Liver (tissue), 9 donors: Measurements from ENCODE around the gene ENOX1. TPM values are rescaled to one million over a fixed set of nuclear protein-coding genes. Genes with fewer than 3 reads are reported as not detected.

Experiments
- DNase-seq: peaks from one replicate; pipeline ENCODE4 v3.0.0-alpha.2; 2017; ENCODE audit warnings: low spot score
- H3K27ac ChIP-seq, 2 donors: one replicate each; pipeline ENCODE4 v1.7.0; 2013; ENCODE audit warnings: inconsistent platforms in 2 of 2, low read length in 2 of 2, control low read depth in 1 of 2, low read depth in 1 of 2, mild to moderate bottlenecking in 1 of 2
- H3K27me3 ChIP-seq, 4 donors: one replicate each; pipeline versions ENCODE4 v1.6.1 to v1.7.0; 2013; ENCODE audit warnings: low read length in 3 of 4, inconsistent platforms in 1 of 4, mild to moderate bottlenecking in 1 of 4, moderate library complexity in 1 of 4; ENCODE audit not compliant: control insufficient read depth in 4 of 4, insufficient read depth in 4 of 4
- H3K36me3 ChIP-seq, 4 donors: one replicate each; pipeline versions ENCODE4 v1.6.1 to v1.7.0; 2013; ENCODE audit warnings: low read length in 3 of 4, mild to moderate bottlenecking in 3 of 4, low read depth in 1 of 4, moderate library complexity in 1 of 4; ENCODE audit not compliant: control insufficient read depth in 4 of 4, insufficient read depth in 3 of 4
- H3K4me1 ChIP-seq, 4 donors: one replicate each; pipeline versions ENCODE4 v1.6.1 to v1.7.0; 2013; ENCODE audit warnings: low read length in 3 of 4, mild to moderate bottlenecking in 3 of 4, moderate library complexity in 1 of 4; ENCODE audit not compliant: control insufficient read depth in 4 of 4, insufficient read depth in 4 of 4
- H3K4me3 ChIP-seq, 3 donors: one replicate each; pipeline versions ENCODE4 v1.6.1 to v1.7.0; 2013; ENCODE audit warnings: low read length in 3 of 3, control low read depth in 1 of 3, low read depth in 1 of 3, mild to moderate bottlenecking in 1 of 3
- H3K9ac ChIP-seq, 2 donors: one replicate each; pipeline ENCODE4 v1.7.0; 2013; ENCODE audit warnings: low read length in 2 of 2, mild to moderate bottlenecking in 2 of 2, moderate library complexity in 2 of 2, control low read depth in 1 of 2, low read depth in 1 of 2
- H3K9me3 ChIP-seq, 4 donors: one replicate each; pipeline versions ENCODE4 v1.6.1 to v1.7.0; 2013; ENCODE audit warnings: low read length in 3 of 4; ENCODE audit not compliant: control insufficient read depth in 4 of 4
- EGR1 ChIP-seq, 2 donors: IDR thresholded peaks; 2 replicates each; pipeline ENCODE4 v1.6.1; 2016 to 2018; ENCODE audit warnings: antibody characterized with exemption in 2 of 2, low read depth in 2 of 2
- FOXA1 ChIP-seq: IDR thresholded peaks from 2 replicates; pipeline ENCODE4 v1.6.1; 2016; ENCODE audit warnings: antibody characterized with exemption
- FOXA2 ChIP-seq: IDR thresholded peaks from 2 replicates; pipeline ENCODE4 v1.6.1; 2016; ENCODE audit warnings: antibody characterized with exemption
- GABPA ChIP-seq, 2 donors: IDR thresholded peaks in 1 of 2; conservative IDR thresholded peaks in 1 of 2; 2 replicates each; pipeline ENCODE4 v1.6.1; 2016; ENCODE audit warnings: antibody characterized with exemption in 2 of 2, mild to moderate bottlenecking in 1 of 2, moderate library complexity in 1 of 2
- HNF4A ChIP-seq, 2 donors: conservative IDR thresholded peaks; 2 replicates each; pipeline ENCODE4 v1.6.1; 2016; ENCODE audit warnings: antibody characterized with exemption in 2 of 2, mild to moderate bottlenecking in 2 of 2
- HNF4G ChIP-seq: IDR thresholded peaks from 2 replicates; pipeline ENCODE4 v1.6.1; 2016; ENCODE audit warnings: antibody characterized with exemption
- JUND ChIP-seq, 2 donors: IDR thresholded peaks; 2 replicates each; pipeline ENCODE4 v1.6.1; 2016; ENCODE audit warnings: antibody characterized with exemption in 2 of 2
- NR2F2 ChIP-seq: IDR thresholded peaks from 2 replicates; pipeline ENCODE4 v1.6.1; 2016; ENCODE audit warnings: antibody characterized with exemption
- RAD21 ChIP-seq, 2 donors: IDR thresholded peaks; 2 replicates each; pipeline ENCODE4 v1.6.1; 2016; ENCODE audit warnings: antibody characterized with exemption in 2 of 2, mild to moderate bottlenecking in 2 of 2
- RXRA ChIP-seq, 2 donors: IDR thresholded peaks; 2 replicates each; pipeline ENCODE4 v1.6.1; 2017 to 2018; ENCODE audit warnings: antibody characterized with exemption in 2 of 2, mild to moderate bottlenecking in 1 of 2
- SP1 ChIP-seq: IDR thresholded peaks from 2 replicates; pipeline ENCODE4 v1.6.1; 2018; ENCODE audit warnings: antibody characterized with exemption, mild to moderate bottlenecking
- TAF1 ChIP-seq: conservative IDR thresholded peaks from 2 replicates; pipeline ENCODE4 v1.6.1; 2016; ENCODE audit warnings: antibody characterized with exemption, mild to moderate bottlenecking
- YY1 ChIP-seq: IDR thresholded peaks from 2 replicates; pipeline ENCODE4 v1.6.1; 2016; ENCODE audit warnings: antibody characterized with exemption, mild to moderate bottlenecking
- WGBS: extraction: QIAGEN DNeasy Blood & Tissue Kit; methylation state at CpG from one replicate; pipeline ENCODE4 v1.1.7; 2013; 5-methylcytosine and 5-hydroxymethylcytosine counted together
- polyA plus RNA-seq, 2 donors: library from polyadenylated mRNA; stranded (reverse) in 1 of 2; unstranded in 1 of 2; fragments of 200-250 nt in 1 of 2; fragments of >200 nt in 1 of 2; fragmentation: Nextera tagmentation in 1 of 2; extraction: Ambion mirVana in 1 of 2; gene quantifications; one replicate each; pipeline versions ENCODE4 v1.2.1 to v1.2.3, GENCODE V29; 2013 to 2015
- total RNA-seq, 2 donors: library from RNA; depleted of rRNA; stranded (reverse); fragments of >200 nt; gene quantifications; one replicate each; pipeline ENCODE4 v1.2.3, GENCODE V29; 2014
- TF ChIP-seq, protein P1 (sequence below): fragments of 150-350 bp; IDR thresholded peaks from 2 replicates; pipeline ENCODE4 v1.5.1; 2017; ENCODE audit warnings: improper control_type of control experiment, low read depth, low read length; ENCODE audit not compliant: missing input control
- TF ChIP-seq, protein P2 (sequence below): IDR thresholded peaks from 2 replicates; pipeline ENCODE4 v1.6.1; 2016; ENCODE audit warnings: antibody characterized with exemption, mild to moderate bottlenecking
- TF ChIP-seq, protein P3 (sequence below): IDR thresholded peaks from 2 replicates; pipeline ENCODE4 v1.6.1; 2016; ENCODE audit warnings: antibody characterized with exemption
- TF ChIP-seq, protein P4 (sequence below): IDR thresholded peaks from 2 replicates; pipeline ENCODE4 v1.6.1; 2016; ENCODE audit warnings: antibody characterized with exemption
- TF ChIP-seq, protein P5 (sequence below): IDR thresholded peaks from 2 replicates; pipeline ENCODE4 v1.6.1; 2016; ENCODE audit warnings: antibody characterized with exemption
- donor health status: healthy.
- donor health status: healthy.
- donor health status: healthy.
- donor health status: healthy.
- donor health status: healthy.

ENOX1 gene
- total and polyA plus RNA-seq, 4 donors = 0.02 to 0.33 (median 0.08) TPM; not detected in 1

DNA sequence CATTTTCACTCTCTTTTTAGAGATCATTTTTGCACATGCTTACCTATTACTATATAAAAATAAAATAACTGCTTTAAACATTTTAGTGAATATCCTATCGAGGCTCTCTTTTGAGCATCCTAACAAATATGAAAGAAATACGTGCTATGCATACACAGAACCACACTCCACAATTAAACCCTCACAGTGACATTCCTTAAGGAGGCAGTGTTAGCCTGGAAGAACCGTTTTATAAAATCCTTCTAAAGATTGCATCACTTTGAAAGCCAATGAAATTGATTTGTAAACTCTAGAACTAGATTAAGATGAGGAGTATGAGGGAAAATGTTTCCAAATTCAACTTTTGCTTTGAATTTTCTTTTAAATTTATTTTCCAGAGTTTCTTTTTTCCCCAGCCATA lies 11.1 kb upstream of the ENOX1 start:
- WGBS = 67% methylated on average over 3 of the region's 3 CpGs
- Histone ChIP-seq H3K27ac (no peak overlapping the region), H3K27me3 (no peaks in the 10 kb centered on the region), H3K9ac (no peak overlapping the region), H3K4me1 (no peaks in the 10 kb centered on the region), H3K4me3 (no peak overlapping the region), H3K36me3 (no peaks in the 10 kb centered on the region), H3K9me3 (no peaks in the 10 kb centered on the region)
- no peak for TF ChIP-seq TAF1
- no peak for TF ChIP-seq RAD21 (IDR thresholded peaks at IDR 0.05)
- TF ChIP-seq YY1 = no peak
- no peak for TF ChIP-seq NR2F2
- TF ChIP-seq, protein P1, sequence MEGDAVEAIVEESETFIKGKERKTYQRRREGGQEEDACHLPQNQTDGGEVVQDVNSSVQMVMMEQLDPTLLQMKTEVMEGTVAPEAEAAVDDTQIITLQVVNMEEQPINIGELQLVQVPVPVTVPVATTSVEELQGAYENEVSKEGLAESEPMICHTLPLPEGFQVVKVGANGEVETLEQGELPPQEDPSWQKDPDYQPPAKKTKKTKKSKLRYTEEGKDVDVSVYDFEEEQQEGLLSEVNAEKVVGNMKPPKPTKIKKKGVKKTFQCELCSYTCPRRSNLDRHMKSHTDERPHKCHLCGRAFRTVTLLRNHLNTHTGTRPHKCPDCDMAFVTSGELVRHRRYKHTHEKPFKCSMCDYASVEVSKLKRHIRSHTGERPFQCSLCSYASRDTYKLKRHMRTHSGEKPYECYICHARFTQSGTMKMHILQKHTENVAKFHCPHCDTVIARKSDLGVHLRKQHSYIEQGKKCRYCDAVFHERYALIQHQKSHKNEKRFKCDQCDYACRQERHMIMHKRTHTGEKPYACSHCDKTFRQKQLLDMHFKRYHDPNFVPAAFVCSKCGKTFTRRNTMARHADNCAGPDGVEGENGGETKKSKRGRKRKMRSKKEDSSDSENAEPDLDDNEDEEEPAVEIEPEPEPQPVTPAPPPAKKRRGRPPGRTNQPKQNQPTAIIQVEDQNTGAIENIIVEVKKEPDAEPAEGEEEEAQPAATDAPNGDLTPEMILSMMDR = no peak
- no peak for TF ChIP-seq FOXA2
- TF ChIP-seq, protein P2, sequence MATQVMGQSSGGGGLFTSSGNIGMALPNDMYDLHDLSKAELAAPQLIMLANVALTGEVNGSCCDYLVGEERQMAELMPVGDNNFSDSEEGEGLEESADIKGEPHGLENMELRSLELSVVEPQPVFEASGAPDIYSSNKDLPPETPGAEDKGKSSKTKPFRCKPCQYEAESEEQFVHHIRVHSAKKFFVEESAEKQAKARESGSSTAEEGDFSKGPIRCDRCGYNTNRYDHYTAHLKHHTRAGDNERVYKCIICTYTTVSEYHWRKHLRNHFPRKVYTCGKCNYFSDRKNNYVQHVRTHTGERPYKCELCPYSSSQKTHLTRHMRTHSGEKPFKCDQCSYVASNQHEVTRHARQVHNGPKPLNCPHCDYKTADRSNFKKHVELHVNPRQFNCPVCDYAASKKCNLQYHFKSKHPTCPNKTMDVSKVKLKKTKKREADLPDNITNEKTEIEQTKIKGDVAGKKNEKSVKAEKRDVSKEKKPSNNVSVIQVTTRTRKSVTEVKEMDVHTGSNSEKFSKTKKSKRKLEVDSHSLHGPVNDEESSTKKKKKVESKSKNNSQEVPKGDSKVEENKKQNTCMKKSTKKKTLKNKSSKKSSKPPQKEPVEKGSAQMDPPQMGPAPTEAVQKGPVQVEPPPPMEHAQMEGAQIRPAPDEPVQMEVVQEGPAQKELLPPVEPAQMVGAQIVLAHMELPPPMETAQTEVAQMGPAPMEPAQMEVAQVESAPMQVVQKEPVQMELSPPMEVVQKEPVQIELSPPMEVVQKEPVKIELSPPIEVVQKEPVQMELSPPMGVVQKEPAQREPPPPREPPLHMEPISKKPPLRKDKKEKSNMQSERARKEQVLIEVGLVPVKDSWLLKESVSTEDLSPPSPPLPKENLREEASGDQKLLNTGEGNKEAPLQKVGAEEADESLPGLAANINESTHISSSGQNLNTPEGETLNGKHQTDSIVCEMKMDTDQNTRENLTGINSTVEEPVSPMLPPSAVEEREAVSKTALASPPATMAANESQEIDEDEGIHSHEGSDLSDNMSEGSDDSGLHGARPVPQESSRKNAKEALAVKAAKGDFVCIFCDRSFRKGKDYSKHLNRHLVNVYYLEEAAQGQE = no peak
- TF ChIP-seq FOXA1 = no peak
- TF ChIP-seq HNF4A (conservative IDR thresholded peaks at IDR 0.05) = no peak
- TF ChIP-seq, protein P3, sequence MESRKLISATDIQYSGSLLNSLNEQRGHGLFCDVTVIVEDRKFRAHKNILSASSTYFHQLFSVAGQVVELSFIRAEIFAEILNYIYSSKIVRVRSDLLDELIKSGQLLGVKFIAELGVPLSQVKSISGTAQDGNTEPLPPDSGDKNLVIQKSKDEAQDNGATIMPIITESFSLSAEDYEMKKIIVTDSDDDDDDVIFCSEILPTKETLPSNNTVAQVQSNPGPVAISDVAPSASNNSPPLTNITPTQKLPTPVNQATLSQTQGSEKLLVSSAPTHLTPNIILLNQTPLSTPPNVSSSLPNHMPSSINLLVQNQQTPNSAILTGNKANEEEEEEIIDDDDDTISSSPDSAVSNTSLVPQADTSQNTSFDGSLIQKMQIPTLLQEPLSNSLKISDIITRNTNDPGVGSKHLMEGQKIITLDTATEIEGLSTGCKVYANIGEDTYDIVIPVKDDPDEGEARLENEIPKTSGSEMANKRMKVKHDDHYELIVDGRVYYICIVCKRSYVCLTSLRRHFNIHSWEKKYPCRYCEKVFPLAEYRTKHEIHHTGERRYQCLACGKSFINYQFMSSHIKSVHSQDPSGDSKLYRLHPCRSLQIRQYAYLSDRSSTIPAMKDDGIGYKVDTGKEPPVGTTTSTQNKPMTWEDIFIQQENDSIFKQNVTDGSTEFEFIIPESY = no peak
- TF ChIP-seq EGR1 (IDR thresholded peaks at IDR 0.05; ENCODE audit: low read depth in 2 of 2) = no peak
- TF ChIP-seq SP1 = no peak
- TF ChIP-seq, protein P4, sequence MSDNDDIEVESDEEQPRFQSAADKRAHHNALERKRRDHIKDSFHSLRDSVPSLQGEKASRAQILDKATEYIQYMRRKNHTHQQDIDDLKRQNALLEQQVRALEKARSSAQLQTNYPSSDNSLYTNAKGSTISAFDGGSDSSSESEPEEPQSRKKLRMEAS = no peak
- no peak for TF ChIP-seq HNF4G
- TF ChIP-seq RXRA (IDR thresholded peaks at IDR 0.05) = no peak
- no peak for TF ChIP-seq JUND (IDR thresholded peaks at IDR 0.05)
- TF ChIP-seq GABPA (IDR thresholded peaks at IDR 0.05 in 1 of 2, conservative IDR thresholded peaks at IDR 0.05 in 1 of 2) = no peak
- TF ChIP-seq, protein P5, sequence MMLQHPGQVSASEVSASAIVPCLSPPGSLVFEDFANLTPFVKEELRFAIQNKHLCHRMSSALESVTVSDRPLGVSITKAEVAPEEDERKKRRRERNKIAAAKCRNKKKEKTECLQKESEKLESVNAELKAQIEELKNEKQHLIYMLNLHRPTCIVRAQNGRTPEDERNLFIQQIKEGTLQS = no peak
- DNase-seq = no peak
